Activated CD8-positive, alpha-beta T cell treated with anti-CD3 and anti-CD28 coated beads for 36 hours (primary cell): Measurements from ENCODE around the gene MDP1. TPM values are rescaled to one million over a fixed set of nuclear protein-coding genes. Genes with fewer than 3 reads are reported as not detected.

Experiments used
- ATAC-seq: fragments of 200-7000 bp; cut with Tn5 transposase; one replicate; pipeline ENCODE4 v1.10.0; 2021; ENCODE audit warnings: mild to moderate bottlenecking, moderate library complexity
- CTCF ChIA-PET: fragments of 350-600 bp; sonication (Branson Sonifier 250); formaldehyde crosslinking; loops from one replicate; lab custom pipeline; 2021; ENCODE audit warnings: antibody characterized with exemption; lab: Charles Lee
- POLR2A ChIA-PET: fragments of 350-600 bp; sonication (Branson Sonifier 250); formaldehyde crosslinking; loops from one replicate; lab custom pipeline; 2021; ENCODE audit warnings: antibody characterized with exemption; lab: Charles Lee
- DNase-seq: peaks from one replicate; pipeline ENCODE4 v3.0.0-alpha.2; 2020
- H3K27ac Mint-ChIP-seq: one replicate; pipeline ENCODE4 v1.8.0; 2021; ENCODE audit warnings: mild to moderate bottlenecking, mixed read lengths
- H3K27me3 Mint-ChIP-seq: one replicate; pipeline ENCODE4 v1.8.0; 2021; ENCODE audit warnings: mixed read lengths
- H3K36me3 Mint-ChIP-seq: one replicate; pipeline ENCODE4 v1.8.0; 2021; ENCODE audit warnings: low read depth, mixed read lengths
- H3K4me1 Mint-ChIP-seq: one replicate; pipeline ENCODE4 v1.8.0; 2021; ENCODE audit warnings: low read depth, mixed read lengths
- H3K4me3 Mint-ChIP-seq: one replicate; pipeline ENCODE4 v1.8.0; 2021; ENCODE audit warnings: mild to moderate bottlenecking, moderate library complexity, mixed read lengths
- H3K9me3 Mint-ChIP-seq: one replicate; pipeline ENCODE4 v1.8.0; 2021; ENCODE audit warnings: mixed read lengths
- intact Hi-C: fragments of 100-400 bp; cut with micrococcal nuclease; formaldehyde crosslinking; loops from one replicate; pipeline ENCODE4 v1.10.0; 2022
- total RNA-seq, 2 experiments: library from RNA; stranded (reverse); gene quantifications; one replicate each; pipeline ENCODE4 v1.2.3, GENCODE V29; 2021
- TF ChIP-seq, protein P1 (sequence below): fragments of 200-600 bp; IDR thresholded peaks from one replicate; pipeline ENCODE4 v1.8.0; 2022; ENCODE audit warnings: antibody characterized with exemption, mild to moderate bottlenecking

MDP1 gene
- total RNA-seq, 2 experiments from 2014 or later: 11.2 to 11.3 TPM

DNA sequence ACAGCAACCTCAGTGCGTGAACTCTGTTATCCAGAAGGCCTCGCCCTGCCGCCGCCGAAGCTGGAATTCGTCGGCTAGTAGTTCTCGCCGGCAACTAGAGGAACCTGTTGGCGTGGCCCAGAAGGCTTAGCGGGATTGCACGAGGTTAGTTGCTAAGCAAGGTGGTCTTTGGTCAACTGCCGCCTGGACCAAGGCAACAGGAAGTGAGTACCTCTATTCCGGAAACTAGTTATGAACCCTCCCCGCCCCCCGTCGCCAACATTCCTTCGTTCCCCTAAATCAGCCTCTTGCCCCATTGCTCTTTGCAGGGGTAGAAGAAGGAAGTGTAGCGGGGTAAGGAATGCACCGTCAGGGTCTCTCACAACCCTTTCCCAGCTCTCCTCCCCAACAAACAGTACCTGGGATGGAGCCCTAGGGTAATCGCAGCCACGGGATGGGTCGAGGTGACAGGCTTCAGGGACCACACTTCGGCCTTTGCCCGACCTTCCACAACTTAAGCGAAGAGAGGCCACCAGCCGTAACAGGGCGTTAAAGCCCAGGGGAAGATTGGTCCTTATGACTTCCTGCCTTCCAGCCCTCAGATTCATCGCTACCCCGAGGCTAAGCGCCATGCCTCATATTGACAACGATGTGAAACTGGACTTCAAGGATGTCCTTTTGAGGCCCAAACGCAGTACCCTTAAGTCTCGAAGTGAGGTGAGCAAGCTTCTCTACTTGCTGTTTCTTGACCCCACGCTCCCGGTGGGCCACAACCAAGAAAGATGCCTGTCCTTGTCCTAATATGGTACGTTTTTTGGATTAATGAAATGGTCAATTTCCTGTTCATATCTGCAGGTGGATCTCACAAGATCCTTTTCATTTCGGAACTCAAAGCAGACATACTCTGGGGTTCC, 17.0 kb upstream of the MDP1 start, which contains the start of gene GMPR2:
GMPR2 (plus strand) TSS at position 285 of the 893 bp plus-strand sequence; CDS start at position 610, 325 bp downstream.
- H3K4me1 Mint-ChIP-seq: peaks cover 42% of the 10 kb centered on the region
- H3K36me3 Mint-ChIP-seq: peaks cover 33% of the 10 kb centered on the region
- no peaks in the 10 kb centered on the region for H3K9me3 Mint-ChIP-seq
- DNase-seq (peak; percentile 33), ATAC-seq (peak; percentile 57)
- peak within 1 kb of the TSS; percentile 96 for H3K27ac Mint-ChIP-seq
- intact Hi-C loops: no loop called here
- H3K4me3 Mint-ChIP-seq: peak within 1 kb of the TSS; percentile 93
- TF ChIP-seq, protein P1, sequence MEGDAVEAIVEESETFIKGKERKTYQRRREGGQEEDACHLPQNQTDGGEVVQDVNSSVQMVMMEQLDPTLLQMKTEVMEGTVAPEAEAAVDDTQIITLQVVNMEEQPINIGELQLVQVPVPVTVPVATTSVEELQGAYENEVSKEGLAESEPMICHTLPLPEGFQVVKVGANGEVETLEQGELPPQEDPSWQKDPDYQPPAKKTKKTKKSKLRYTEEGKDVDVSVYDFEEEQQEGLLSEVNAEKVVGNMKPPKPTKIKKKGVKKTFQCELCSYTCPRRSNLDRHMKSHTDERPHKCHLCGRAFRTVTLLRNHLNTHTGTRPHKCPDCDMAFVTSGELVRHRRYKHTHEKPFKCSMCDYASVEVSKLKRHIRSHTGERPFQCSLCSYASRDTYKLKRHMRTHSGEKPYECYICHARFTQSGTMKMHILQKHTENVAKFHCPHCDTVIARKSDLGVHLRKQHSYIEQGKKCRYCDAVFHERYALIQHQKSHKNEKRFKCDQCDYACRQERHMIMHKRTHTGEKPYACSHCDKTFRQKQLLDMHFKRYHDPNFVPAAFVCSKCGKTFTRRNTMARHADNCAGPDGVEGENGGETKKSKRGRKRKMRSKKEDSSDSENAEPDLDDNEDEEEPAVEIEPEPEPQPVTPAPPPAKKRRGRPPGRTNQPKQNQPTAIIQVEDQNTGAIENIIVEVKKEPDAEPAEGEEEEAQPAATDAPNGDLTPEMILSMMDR: no peak
- ChIA-PET POLR2A (interaction anchor here (0.7 to 2.3 kb wide), 13 partner anchors 9 to 119 kb away, joined by 3 to 15 read pairs (median 4); partner anchors contain the start of genes CHMP4A, CIDEB, DHRS1 and IRF9), CTCF (interaction anchor here (1.2 to 27.8 kb wide), 5 partner anchors 10 to 100 kb away, joined by 4 to 873 read pairs (median 18); partner anchors contain the start of genes CIDEB, DHRS1, IRF9 and LTB4R)
- H3K27me3 Mint-ChIP-seq: no peaks in the 10 kb centered on the region

GRCh38 chr14:24232121-24232644, 16.3 kb upstream of the MDP1 start, which contains the start of gene NEDD8:
Gene NEDD8 (minus strand): TSS chr14:24232367. CDS start chr14:24232267, 100 bp downstream.
- Mint-ChIP-seq H3K4me1 (peaks cover 40% of the 10 kb centered on the region), H3K27ac (peak within 1 kb of the TSS; percentile 96)

DNA sequence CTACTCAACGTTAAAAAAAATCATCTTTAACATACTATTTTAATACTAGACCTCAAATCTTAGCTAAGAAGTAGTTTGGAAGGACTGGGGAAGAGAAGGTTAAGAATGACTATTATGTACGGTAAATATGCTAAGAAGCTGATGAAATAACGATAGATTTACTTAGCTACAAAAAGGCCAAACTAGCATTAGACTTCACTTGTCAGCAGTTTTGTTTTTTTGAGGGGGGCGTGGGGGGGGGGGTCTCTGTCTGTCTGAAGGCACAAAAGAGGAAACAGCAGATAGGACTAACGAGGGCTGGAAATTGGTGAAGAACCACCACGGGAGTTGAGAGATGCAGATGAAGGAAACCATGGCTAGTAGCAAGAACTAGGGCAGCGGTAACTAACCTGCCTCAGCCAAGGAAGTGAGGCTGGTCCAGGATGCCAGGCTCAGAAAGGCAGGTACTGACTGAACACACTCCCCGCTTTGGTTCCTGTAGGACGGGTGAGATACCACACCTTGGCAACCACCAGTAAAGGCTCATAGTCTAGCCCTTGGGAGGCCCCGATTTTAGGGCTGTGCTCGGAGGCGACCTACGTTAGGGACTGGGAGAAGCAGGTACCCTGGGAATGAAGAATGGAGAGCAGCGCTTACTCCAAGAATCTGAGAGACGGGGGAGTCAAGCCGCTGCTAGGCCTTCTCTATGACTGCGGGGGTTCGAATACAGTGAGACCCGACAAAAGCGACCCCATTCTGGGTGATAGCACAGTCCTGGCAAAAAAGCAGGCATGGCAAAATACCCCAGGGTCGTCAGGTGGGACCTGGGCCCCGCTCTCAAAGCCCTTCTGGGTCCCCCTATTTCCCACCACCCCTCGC, 15.6 kb upstream of the MDP1 start:
- peak; percentile 15 for ATAC-seq
- ChIA-PET POLR2A (interaction anchor here (0.6 to 1.3 kb wide), 5 partner anchors 11 to 200 kb away, joined by 3 to 5 read pairs (median 3); partner anchors contain the start of gene TINF2), CTCF (interaction anchor here (1.1 to 1.4 kb wide), 3 partner anchors 12 to 102 kb away, joined by 3 to 7 read pairs (median 3); partner anchors contain the start of gene CIDEB)
- no peaks in the 10 kb centered on the region for H3K27me3 Mint-ChIP-seq
- H3K4me1 Mint-ChIP-seq: peaks cover 45% of the 10 kb centered on the region
- H3K27ac Mint-ChIP-seq: peak overlapping the region; percentile 96
- intact Hi-C loops: no loop called here
- no peaks in the 10 kb centered on the region for H3K9me3 Mint-ChIP-seq
- DNase-seq: peak; percentile 47
- TF ChIP-seq, protein P1: no peak
- peaks cover 25% of the 10 kb centered on the region for H3K36me3 Mint-ChIP-seq
- H3K4me3 Mint-ChIP-seq: peak overlapping the region; percentile 93

More at GRCh38 chr14:24232121-24232644, 16.3 kb upstream of the MDP1 start, which contains the start of gene NEDD8:
- intact Hi-C loops: no loop called here
- TF ChIP-seq, protein P1: no peak
- H3K4me3 Mint-ChIP-seq: peak within 1 kb of the TSS; percentile 93
- no peaks in the 10 kb centered on the region for H3K9me3 Mint-ChIP-seq
- ChIA-PET CTCF (interaction anchor here (3.7 to 27.8 kb wide), 3 partner anchors 10 to 69 kb away, joined by 18 to 873 read pairs (median 19); partner anchors contain the start of genes CIDEB, DHRS1, LTB4R and LTB4R2), POLR2A (interaction anchor here (0.9 to 2.3 kb wide), 11 partner anchors 10 to 118 kb away, joined by 3 to 15 read pairs (median 4); partner anchors contain the start of genes CHMP4A, CIDEB, DHRS1 and IRF9)
- DNase-seq (peak; percentile 94), ATAC-seq (peak; percentile 90)
- H3K36me3 Mint-ChIP-seq: peaks cover 30% of the 10 kb centered on the region
- H3K27me3 Mint-ChIP-seq: no peaks in the 10 kb centered on the region

DNA sequence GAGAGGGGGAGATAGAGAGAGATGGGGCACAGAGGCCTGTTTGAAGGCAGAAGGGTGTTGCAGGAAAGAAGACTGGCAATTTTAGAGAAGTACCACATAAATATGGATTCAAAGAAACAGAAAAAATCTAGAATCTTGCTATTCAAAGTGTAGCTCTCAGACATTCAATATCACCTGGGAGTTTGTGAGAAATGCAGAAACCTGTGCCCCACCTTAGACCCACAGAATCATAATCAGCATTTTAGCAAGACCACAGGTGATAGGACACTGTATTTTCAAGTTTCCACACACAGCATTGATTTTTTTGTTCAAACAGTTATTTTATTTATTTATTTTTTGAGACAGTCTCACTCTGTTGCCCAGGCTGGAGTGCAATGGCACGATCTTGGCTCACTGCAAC, 13.0 kb upstream of the MDP1 start:
- no peak for DNase-seq
- CTCF ChIA-PET: interaction anchor here (0.8 to 2.1 kb wide), 3 partner anchors 9 to 79 kb away, joined by 3 to 14 read pairs (median 4); partner anchors contain the start of gene CIDEB
- H3K4me1 Mint-ChIP-seq: peaks cover 36% of the 10 kb centered on the region
- no peak overlapping the region for H3K4me3 Mint-ChIP-seq
- no peaks in the 10 kb centered on the region for H3K27me3 Mint-ChIP-seq
- TF ChIP-seq, protein P1: no peak
- intact Hi-C loops: no loop called here
- no peak overlapping the region for H3K27ac Mint-ChIP-seq
- ATAC-seq: no peak
- POLR2A ChIA-PET: interaction anchor here (0.7 to 1.6 kb wide), 3 partner anchors 13 to 15 kb away, joined by 3 to 5 read pairs (median 4); partner anchors contain the start of genes CHMP4A and MDP1
- H3K36me3 Mint-ChIP-seq: peaks cover 17% of the 10 kb centered on the region
- no peaks in the 10 kb centered on the region for H3K9me3 Mint-ChIP-seq
